ENCODE results near the gene HARS1. TPM values are rescaled to one million over a fixed set of nuclear protein-coding genes. Genes with fewer than 3 reads are reported as not detected.
"Not testable (repeated sequence)": the region's sequence is repeated elsewhere in the genome, so short reads cannot be mapped to it uniquely, and the experiment has no call there.

HARS1 gene
- total RNA-seq, 3 donors from 2014 or later, result 43.2 to 53.7 (median 53.1) TPM

DNA sequence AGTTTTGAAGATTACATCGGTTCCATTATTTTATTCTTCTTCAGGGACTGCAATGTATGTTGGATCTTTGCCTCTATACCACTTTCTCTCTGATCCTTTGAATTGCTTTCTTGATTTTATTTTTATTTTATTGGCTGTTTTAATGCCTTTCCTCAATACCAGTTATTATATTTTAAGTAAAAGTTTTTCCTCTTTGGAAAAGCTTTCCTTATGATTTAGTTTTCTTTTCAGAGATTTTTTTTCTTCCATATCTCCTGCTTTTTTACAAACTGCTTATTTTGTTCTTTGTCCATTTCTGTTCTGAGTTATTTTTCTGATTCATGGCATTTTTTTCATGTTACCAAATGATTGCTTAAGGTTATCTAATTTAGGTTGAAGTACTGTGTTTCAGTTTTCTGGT lies 20.6 kb upstream of the HARS1 start:
- Histone ChIP-seq H3K27me3 (no peaks in the 10 kb centered on the region), H3K4me3 (no peak overlapping the region), H3K36me3 (no peaks in the 10 kb centered on the region), H3K4me1 (no peaks in the 10 kb centered on the region), H3K27ac (peak overlapping the region in 1 of 2 donors; percentile 93), H3K9me3 (no peaks in the 10 kb centered on the region)
- intact Hi-C loops (cut with DNase I; ENCODE audit: low total_unique reads), result loop anchor here (5.0 kb wide), 1 partner anchor 801 kb away; no protein-coding TSS in a partner anchor
- no peak for TF ChIP-seq POLR2AphosphoS5 (IDR thresholded peaks at IDR 0.05)
- TF ChIP-seq, protein P1, sequence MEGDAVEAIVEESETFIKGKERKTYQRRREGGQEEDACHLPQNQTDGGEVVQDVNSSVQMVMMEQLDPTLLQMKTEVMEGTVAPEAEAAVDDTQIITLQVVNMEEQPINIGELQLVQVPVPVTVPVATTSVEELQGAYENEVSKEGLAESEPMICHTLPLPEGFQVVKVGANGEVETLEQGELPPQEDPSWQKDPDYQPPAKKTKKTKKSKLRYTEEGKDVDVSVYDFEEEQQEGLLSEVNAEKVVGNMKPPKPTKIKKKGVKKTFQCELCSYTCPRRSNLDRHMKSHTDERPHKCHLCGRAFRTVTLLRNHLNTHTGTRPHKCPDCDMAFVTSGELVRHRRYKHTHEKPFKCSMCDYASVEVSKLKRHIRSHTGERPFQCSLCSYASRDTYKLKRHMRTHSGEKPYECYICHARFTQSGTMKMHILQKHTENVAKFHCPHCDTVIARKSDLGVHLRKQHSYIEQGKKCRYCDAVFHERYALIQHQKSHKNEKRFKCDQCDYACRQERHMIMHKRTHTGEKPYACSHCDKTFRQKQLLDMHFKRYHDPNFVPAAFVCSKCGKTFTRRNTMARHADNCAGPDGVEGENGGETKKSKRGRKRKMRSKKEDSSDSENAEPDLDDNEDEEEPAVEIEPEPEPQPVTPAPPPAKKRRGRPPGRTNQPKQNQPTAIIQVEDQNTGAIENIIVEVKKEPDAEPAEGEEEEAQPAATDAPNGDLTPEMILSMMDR (IDR thresholded peaks at IDR 0.05), result no peak
- DNase-seq (ENCODE audit: low spot score in 2 of 2), result no peak

DNA sequence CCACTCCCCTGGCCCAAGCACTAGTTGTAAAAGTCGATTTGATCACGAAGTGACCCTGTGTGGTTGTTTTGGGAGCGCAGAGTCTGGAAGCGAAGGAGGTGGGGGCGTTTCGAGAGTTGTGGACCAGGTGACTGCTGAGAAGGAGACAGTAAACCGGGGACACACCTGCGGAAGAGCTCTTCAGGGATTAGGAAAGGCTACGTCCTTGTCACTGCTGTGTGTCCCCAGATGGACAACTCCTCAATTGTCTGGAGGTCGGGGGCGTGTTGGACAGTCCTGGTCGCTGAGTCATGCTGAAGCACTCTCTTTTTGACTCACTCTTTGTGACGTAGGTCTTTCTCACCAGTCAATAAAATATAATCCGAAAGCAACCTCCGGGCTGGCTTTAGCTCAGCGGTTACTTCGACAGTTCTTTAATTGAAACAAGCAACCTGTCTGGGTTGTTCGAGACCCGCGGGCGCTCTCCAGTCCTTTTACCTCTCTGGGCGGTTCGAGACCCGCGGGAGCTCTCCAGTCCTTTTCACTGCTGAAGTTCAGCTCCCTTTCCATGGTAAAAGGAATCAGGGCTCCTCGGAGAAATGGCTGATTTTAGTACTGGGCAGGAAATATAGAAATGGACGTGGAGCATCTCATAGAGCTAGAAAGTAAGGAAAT lies 19.9 kb upstream of the HARS1 start:
- peaks cover 4% of the 10 kb centered on the region for H3K36me3 ChIP-seq
- H3K9me3 ChIP-seq, result no peaks in the 10 kb centered on the region
- peak overlapping the region; percentile 93 to 97 for H3K27ac ChIP-seq
- no peaks in the 10 kb centered on the region for H3K27me3 ChIP-seq
- intact Hi-C loops (cut with DNase I; ENCODE audit: low total_unique reads), result loop anchor here (5.0 kb wide), 1 partner anchor 801 kb away; no protein-coding TSS in a partner anchor
- peak overlapping the region; percentile 48 to 81 (median 57) for H3K4me3 ChIP-seq
- peak; percentile 82 to 96 for DNase-seq (ENCODE audit: low spot score in 2 of 2)
- H3K4me1 ChIP-seq, result no peaks in the 10 kb centered on the region
- peak; percentile 38 for TF ChIP-seq POLR2A (IDR thresholded peaks at IDR 0.05)
- TF ChIP-seq, protein P1 (IDR thresholded peaks at IDR 0.05), result no peak
- TF ChIP-seq POLR2AphosphoS5 (IDR thresholded peaks at IDR 0.05), result peak; percentile 60 to 91 (median 86)

DNA sequence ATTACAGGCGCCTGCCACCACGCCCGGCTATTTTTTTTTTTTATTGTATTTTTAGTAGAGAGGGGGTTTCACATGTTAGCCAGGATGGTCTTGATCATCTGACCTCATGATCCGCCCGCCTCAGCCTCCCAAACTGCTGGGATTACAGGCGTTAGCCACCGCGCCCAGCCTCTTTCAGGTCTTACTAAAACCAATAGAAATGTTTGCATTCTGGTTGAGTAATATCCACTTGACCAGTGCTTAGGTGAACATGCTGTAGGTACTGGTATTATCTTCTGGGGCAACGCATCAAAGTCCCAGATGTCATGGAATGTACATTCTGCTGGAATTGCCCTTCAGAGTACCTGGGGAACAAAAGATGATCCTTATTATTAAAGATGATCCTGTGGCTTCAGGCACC lies 17.6 kb upstream of the HARS1 start:
- DNase-seq (ENCODE audit: low spot score in 2 of 2); H3K27me3 ChIP-seq; intact Hi-C loops (cut with DNase I; ENCODE audit: low total_unique reads); H3K4me3 ChIP-seq; H3K27ac ChIP-seq; H3K4me1 ChIP-seq; H3K9me3 ChIP-seq: not testable (repeated sequence)
- peaks cover 18% of the 10 kb centered on the region for H3K36me3 ChIP-seq

DNA sequence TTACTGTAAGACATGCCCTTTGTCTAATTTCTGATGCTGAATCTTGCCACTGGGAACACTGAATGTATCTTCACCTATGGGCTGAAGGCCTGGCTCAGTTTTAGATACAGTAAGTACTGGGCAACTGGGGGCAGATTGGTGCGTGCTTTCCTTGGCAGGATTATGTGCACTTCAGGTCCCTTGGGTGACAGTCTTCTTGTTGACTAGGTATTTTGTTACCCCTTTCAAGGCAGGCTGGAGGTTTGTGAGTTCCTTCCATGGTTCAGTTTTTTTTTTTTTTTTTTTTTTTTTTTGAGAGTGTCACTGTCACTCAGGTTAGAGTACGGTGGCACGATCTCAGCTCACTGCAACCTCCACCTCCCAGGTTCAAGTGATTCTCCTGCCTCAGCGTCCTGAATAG lies 16.6 kb upstream of the HARS1 start:
- H3K27ac ChIP-seq, result no peak overlapping the region
- intact Hi-C loops (cut with DNase I; ENCODE audit: low total_unique reads), result no loop called here
- H3K27me3 ChIP-seq, result no peaks in the 10 kb centered on the region
- H3K36me3 ChIP-seq, result peaks cover 18% of the 10 kb centered on the region
- no peak overlapping the region for H3K4me3 ChIP-seq
- no peaks in the 10 kb centered on the region for H3K4me1 ChIP-seq
- no peak for DNase-seq (ENCODE audit: low spot score in 2 of 2)
- TF ChIP-seq POLR2AphosphoS5 (IDR thresholded peaks at IDR 0.05), result no peak
- TF ChIP-seq POLR2A (IDR thresholded peaks at IDR 0.05), result no peak
- TF ChIP-seq, protein P1 (IDR thresholded peaks at IDR 0.05), result no peak
- H3K9me3 ChIP-seq, result no peaks in the 10 kb centered on the region

DNA sequence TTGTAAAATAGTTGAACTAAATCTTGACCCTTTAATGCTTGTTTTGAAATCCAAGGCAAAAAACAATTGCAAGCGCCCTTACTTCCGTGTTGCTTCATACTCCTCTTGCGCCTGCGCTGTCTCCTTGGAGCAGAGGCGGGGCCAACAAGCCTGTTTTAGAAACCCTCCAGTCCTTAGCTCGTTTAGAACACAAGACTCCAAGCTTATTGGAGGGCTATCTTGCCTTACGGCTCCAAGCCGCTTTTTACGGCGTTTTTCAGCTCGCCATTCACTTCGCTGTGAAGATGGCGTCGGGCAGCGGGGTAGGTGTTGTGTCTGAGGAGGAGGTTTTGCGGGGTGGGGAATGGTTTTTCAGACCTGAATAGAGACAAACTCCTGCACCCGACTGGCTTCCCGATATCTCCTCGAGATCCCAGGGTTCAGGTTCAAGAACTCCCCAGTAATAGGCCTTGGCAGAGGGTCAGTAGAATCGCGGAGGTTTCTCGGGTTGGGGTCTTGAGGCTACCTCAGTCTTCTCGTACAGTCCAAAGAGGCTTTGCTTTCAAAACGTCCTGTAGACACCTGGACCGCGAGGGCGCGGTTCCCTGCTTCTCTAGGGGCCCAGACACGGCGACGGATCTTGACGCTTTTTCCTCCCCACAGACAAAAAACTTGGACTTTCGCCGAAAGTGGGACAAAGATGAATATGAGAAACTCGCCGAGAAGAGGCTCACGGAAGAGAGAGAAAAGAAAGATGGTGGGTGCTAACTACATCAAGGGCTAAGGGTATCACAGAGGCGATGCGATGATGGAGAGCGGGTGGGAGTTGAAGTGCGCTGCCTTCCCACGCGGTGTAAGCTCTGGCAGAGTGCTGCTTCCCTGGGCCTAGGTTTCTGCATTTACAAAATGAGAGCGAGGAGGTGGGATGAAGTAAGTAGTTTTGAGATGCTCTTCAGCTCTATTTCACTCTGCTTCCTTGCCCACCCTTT lies 9.3 kb upstream of the HARS1 start, which contains the start of gene ZMAT2:
ZMAT2 (plus strand) TSS at position 271 of the 968 bp plus-strand sequence; CDS start at position 285, 14 bp downstream.
- Histone ChIP-seq H3K4me3 (peak within 1 kb of the TSS; percentile 80 to 90 (median 89)), H3K27ac (peak within 1 kb of the TSS; percentile 79 to 84), H3K27me3 (no peaks in the 10 kb centered on the region), H3K36me3 (peaks cover 23% of the 10 kb centered on the region), H3K4me1 (peaks cover 0 to 12% of the 10 kb centered on the region in 2 donors), H3K9me3 (no peaks in the 10 kb centered on the region)
- TF ChIP-seq, protein P1 (IDR thresholded peaks at IDR 0.05), result no peak
- peak; percentile 90 to 97 (median 93) for TF ChIP-seq POLR2AphosphoS5 (IDR thresholded peaks at IDR 0.05)
- peak; percentile 68 for TF ChIP-seq POLR2A (IDR thresholded peaks at IDR 0.05)
- peak; percentile 92 to 95 for DNase-seq (ENCODE audit: low spot score in 2 of 2)
- intact Hi-C loops (cut with DNase I; ENCODE audit: low total_unique reads), result no loop called here

Data from breast epithelium (tissue), 4 donors.